GM19467 (cell line): Measurements from ENCODE around the gene SHISA9.

Experiments
- ATAC-seq: cut with Tn5 transposase; IDR thresholded peaks from one replicate; pipeline ENCODE4 v1.9.1; 2021; ENCODE audit warnings: mild to moderate bottlenecking, moderate library complexity; ENCODE audit not compliant: unreplicated experiment

The SHISA9 gene

DNA sequence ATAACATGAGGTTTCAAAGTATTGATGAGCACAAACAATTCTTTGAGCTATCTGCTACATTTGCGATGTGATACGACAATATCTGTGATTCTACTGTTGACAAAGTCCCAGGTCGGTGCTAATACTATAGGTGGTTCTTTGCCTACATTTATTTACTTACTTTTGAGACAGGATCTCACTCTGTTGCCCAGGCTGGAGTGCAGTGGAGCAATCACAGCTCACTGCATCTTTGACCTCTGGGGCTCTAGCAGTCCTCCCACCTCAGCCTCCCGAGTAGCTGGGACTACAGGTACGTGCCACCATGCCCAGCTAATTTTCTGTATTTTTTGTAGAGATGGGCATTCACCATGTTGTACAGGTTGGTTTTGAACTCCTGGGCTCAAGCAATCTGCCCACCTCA, 343.4 kb downstream of the SHISA9 start:
- ATAC-seq = no peak

DNA sequence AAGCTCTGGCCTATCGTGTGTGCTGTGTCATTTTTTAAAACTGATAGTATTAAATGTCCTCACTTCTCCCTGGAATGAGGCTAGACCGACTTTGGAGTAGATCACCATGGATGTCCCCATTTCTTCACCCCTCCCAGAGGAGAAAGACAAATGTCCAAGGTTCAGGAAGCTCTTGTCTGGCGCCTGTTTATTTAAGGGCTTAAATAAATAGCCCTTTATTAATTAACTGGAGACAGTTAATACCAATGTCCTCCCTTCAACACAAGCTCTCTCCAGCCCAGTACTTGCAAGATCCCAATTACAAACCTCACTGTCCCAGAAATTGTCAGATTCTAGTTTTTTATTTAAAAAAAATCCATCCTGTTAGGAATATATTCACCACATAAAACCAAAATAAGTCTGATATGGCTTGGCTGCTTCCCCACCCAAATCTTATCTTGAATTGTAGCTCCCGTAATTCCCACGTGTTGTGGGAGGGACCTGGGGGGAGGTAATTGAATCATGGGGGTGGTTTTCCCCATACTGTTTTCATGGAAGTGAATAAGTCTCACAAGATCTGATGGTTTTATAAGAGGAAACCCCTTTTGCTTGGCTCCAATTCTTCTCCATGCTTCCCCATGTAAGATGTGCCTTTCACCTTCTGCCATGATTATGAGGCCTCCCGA, 344.4 kb downstream of the SHISA9 start:
- no peak for ATAC-seq

DNA sequence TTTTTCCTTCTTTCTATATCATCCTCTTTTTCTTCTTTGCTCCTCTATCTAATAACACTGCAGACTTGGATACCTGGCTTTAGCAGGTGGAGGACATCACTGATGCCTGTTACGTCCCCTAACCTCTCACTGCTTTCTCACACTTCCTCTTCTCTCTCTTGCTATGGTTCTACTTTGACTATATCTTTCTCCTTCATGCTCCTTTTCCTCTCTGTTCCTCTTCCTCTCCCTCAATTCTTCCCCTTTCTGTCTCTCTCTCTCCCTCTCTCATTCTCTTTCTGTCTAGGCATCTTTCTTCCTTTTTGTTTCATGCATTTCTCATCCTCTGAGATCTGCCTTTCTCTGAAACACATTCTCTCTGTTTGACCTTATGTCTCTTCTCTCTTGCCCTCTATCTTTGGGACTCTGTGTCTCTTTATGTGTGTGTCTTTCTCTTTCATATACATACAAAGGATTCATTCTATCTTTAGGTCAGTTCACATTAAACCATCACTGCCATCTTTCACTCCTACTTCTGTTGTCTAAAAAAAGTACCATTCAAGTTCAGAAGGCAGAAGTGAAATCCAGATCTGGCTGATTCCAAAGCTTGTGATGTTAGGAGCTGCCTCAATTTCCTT, 353.7 kb downstream of the SHISA9 start:
- no peak for ATAC-seq

DNA sequence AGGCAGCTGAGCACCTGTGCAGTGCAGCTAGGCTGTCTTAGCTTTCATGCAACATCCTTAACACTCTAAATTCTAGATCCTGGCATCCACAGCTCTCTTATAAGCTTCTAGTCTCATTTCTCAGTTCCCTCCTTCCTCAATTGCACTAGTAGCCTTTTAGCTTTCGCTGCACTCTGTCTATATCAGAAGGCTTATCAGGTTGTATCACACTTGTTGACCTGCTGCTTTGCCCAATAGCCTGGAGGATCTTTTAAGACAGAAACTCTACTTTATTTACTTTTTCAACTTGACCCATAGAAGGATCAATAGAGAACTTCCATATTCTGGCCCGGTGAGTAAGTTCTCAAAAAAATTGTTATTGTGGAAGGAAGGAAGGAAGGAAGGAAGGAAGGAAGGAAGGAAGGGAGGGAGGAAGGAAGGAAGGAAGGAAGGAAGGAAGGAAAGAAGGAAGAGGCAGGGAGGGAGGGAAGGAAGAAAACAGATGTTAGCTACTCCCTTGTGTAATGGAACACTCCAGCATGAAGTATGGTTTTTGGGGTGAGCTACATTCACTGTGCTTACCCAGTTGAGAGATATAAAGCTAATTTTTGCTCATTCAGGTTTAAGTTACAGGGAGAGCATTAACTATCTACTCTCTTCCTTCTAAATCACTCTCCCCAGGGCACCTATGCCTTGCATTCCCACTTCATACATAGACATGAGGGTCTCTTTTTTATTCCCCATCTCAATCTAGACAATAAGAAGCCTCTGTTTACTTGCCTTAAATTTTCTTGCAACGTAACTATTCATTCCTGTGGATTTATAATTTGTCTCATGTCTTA, 361.1 kb downstream of the SHISA9 start:
- ATAC-seq = no peak

DNA sequence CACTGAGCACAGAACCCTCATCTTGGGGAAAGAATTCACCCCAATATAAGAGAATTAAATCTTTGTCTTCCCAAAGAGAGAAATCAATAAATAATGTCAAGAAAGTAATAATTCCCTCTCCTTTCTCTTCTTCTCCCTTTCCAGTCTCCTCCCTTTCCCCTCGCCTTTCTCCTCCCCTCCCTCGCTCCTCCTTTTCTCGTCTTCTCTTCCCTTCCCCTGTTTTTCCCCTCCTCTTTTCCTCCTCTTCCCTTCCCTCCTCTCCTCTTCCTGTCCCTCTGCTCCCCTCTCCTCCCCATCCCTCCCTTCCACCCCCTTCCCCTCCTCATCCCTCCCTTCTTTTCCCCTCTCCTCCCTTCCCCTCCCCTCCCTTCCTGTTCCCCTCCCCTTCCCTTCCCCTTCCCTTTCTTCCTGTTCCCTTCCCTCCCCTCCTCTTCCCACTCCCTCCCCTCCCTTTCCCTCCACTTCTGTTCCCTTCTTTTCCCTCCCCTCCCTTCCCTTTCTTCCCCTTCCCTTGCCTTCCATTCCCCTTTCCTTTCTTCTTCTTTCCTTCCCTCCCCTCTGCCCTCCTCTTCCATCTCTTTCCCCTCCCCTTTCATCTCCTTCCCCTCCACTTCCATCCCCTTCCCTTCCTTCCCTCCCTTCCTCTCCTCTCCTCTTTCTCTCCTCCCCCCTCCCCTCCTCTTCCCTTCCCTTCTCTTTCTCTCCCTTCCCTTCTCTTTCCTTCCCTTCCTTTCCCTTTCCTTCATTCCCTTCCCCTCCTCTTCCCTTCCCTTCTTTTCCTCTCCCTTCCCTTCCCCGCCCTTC, 363.6 kb downstream of the SHISA9 start:
- no peak for ATAC-seq

DNA sequence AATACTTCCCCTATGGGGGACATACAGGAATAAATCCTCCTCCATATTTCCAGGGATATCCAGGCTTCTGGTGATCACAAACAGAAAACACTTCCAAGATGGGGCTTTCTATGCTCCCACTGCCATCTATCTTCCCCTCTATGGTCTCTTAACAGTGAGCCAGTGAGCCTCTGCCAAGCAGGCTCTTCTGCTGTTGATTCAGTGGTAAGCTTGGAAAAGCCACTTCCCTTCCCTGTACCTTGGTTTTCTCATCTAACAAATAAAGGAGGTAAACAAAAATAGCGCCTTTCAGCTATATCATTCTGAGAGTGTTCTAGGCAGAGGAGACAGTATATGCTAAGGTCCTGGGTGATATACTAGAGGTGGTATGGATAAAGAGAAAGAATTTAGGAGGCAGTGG, 368.0 kb downstream of the SHISA9 start:
- no peak for ATAC-seq

DNA sequence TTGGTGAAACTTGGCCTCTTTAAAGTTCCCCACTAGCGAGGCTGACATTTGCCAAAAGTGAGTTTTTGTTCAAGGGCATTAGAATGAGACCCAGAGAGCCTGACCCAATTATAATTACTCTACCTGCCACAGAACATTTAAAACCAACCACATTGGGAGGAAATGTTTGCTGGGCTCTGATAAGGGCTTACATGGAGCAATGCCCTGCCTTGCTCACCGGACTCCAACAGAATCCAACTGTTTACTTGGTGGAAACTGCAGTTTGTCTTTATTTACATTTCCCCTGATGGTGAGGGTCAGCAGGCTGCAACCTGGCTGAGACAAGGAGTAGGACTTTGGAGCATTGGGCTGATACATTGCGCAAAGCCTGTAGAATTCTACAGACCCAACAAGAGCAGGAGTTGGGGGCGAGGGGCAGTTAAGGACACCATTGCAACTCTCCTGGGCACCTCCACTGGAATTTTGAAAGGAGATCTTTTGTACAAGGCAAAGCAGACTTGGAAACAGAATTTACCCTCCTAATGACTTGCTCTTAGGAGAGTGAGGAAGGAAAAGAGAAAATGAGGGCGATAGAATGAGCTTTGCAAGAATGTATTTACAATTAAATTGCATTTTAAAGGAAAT, 368.6 kb downstream of the SHISA9 start:
- ATAC-seq = no peak

DNA sequence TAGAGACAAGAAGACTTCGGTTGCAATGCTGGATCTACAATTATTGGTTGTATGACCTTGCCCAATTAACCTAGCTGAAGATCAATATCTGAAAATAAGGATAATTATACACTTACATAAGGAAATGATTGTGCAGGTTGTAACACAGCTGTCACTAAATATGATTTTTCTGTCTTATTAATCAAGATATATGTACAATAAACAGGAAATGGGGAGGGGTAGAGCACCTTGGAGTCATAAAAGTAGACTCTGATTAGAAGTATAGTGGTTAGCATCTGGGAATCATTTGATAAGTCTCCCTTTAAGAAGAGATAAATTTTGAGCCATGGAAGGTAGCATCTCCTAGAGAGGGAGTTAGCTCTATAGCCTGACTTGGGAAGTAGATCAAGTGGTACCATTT, 369.2 kb downstream of the SHISA9 start:
- no peak for ATAC-seq

DNA sequence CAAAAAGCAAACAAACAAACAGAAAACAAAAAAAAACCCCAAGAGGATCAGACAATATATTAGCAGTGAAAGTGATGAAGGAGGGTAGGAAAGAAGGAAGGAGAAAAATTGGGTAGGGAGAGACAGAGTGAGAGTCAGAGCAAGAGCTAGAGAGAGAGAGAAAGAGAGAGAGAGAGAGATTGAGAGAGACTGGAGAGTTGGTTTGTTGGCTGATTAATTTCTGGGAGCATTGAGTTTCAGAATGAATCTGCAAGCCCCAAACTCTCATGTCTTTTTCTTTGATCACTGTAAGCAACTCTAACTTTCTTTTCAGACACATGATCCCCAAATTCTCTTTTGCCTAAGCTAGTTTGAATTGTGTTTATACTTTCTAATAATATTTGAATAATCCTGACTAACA, 388.1 kb downstream of the SHISA9 start:
- ATAC-seq = no peak
